Stimulated activated CD4-positive, alpha-beta T cell treated with anti-CD3 and anti-CD28 coated beads, Interleukin-1b, Interleukin-23, amount 100 ng/mL, for 48 hours (primary cell): ENCODE measurements around the gene HS2ST1.
"Not testable (repeated sequence)": the region's sequence is repeated elsewhere in the genome, so short reads cannot be mapped to it uniquely, and the experiment has no call there.

ENCODE experiments used
- DNase-seq: peaks from one replicate; pipeline ENCODE4 v3.0.0-alpha.2; 2020

The HS2ST1 gene

DNA sequence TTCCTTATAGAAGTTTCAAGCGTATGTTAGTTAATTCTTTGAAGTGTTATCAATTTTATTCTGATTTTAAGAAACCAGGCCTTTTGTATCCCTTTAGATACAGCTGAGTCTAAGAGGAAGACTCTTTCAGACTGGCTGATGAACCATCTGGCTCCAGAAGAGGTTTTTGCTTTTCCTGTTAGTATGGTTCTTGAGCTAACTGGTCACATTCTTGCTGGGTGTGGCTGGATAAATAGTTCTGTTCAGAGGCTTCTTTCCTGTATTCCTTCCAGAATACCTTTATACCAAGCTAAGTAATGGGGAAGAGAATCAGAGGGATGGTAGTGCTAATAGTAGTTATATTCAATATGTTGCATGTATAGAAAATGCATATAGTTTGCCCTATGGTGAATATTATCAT, 12.4 kb downstream of the HS2ST1 start:
- DNase-seq, result no peak

DNA sequence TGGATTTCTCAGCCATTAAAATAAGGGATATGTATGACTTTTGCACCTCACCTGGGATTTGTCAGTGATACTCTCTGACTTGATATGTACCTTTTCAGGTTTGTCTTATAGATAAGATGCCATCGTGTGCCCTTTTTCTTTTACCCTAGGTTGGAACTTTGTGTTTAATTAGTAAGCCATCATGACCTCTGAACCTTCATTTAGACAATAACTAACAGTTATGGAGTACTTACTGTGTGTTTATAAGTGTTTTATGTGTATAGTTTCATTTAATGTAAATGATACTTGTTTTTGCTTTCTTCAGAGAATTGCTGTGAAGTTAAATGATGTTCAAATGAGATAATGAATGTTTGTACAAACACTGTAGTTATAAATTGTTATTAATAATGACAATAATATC, 14.4 kb downstream of the HS2ST1 start:
- no peak for DNase-seq

DNA sequence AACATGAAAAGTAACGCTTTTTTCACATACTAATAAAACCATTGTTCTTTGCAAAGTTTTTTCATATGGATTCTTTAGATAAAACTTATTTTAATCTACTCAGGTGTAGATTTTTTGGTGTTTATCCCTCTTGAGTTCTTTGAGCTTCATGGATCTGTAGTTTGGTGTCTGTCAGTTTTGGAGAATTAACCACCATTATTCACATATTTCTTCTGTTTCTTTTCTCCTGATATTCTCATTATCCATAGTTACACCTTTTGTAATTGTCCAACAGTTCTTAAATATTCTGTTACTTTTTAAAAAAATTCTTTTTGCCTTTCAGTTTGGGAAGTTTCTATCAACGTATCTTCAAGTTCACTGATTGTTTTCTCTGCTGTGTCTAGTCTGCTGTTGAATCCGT, 18.6 kb downstream of the HS2ST1 start:
- no peak for DNase-seq

DNA sequence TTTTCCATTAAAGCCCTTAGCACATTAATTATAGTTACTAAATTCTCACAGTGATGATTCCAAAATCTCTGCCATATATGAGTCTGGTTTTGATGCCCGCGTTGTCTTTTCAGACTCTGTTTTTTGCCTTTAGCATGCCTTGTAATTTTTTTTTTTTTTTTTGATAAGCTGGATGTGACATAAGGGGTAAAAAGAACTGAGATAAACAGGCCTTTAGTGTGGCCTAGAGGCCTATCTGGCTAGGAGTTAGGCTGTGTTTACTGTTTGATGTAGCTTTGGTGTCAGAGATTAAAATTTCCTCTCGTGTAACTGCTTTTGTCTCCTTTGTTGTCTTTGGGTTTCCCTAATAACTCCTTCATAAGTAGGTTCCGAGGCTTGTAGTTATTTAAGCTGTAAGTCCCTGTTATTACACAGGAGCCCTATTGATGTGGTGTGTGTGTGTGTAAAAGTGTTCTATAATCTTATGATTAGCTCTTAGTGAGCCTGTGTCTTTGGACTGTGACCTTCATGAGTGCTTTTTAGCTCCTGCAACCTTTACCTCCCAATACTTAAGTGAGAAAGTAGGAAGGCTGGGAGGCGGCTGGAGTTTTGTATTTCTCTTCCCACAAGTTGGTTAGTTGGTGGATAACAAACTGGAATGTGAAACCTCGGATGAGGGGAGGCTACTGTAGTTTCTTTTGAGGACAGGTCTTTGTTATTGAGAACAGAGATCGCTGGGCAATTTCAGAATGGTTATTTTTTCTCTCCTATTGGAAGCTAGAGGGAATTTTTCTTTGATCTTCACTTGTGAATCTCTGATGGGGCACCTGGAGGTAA, 19.3 kb downstream of the HS2ST1 start:
- no peak for DNase-seq

DNA sequence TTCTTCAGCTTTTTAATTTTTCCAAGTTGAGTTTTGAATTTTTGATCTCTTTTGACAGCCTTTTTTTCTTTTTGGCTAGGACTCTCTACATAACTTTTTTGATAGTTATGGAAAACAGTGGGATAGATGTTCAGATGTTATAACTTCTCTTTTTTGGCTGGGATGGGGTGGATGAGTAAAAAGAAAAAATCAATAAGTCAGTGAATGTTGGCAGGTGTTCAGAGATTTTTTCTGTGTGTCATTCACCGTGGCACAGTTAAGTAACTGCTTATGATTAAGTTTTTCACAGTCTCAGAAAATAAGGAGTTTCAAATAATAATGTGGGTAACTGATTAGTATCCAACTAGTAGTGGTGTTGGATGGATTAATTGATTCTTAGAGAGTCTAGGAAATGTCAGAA, 24.0 kb downstream of the HS2ST1 start:
- no peak for DNase-seq

DNA sequence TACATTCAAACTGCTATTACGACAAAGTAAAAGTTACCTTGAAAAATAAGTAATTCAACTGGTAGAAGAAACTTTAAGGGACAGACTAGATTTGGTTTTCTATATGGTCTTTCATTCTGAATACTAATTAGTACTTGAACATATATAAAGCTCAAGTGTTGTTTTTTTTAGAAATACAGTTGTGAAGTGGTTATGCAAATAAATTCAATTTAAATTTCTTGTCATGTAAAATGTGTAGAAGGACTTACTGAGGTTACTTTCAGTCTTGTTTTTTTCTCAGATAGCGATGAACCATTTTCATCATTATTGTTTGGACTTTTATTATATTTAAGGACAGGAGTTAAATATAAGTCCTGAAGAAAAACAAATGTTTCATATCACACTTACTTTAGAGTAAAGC, 24.4 kb downstream of the HS2ST1 start:
- no peak for DNase-seq

DNA sequence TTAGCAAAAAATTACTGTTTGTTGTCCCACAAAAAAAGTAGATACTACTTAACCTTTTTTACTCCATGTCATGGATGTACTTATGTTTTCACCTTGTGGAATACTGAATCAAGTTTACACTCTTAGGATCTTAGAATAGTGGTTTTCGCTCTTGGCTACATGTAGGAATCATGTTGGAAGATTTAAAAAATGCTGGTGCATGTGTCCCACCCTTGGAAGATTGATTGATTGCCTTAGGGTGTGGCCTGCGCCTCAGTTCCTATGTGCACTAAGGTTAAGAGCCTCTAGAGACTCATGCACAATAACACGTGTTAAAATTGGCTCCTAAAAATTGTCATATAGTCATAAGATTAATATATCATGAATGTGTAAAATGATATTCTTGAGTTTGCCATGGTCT, 25.0 kb downstream of the HS2ST1 start:
- no peak for DNase-seq

DNA sequence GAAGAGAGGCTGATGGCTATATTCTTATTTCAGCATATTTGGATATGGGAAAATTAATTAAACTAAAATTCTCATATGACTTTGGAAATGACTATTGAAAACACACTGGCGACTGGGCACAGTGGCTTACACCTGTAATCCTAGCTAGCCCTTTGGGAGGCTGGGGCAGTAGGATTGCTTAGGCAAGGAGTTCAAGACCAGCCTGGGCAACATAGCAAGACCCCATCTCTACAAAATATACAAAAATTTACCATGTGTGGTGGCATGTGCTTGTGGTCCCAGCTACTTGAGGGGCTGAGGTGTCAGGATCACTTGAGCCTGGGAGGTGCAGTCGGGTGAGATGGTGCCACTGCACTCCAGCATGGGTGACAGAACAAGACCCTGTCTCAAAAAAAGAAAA, 26.2 kb downstream of the HS2ST1 start:
- no peak for DNase-seq

DNA sequence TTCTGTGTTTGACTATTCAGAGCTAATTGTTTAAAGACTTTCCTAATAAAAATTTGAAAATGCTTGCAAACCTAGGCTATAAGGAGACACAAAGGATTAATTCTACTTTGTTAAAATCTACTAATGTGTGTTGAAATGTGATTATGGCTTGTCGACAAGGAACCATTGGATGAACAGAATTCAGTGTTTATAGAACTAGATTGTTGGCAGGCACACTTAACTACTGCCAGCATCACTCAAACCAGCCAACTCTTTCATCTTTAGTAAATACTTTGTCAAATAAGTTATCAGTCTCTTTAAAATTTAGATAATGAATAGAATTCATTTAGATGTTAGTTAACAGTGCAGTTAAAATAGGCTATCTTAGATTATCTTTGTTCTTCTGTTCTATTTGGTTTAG, 27.6 kb downstream of the HS2ST1 start:
- no peak for DNase-seq

DNA sequence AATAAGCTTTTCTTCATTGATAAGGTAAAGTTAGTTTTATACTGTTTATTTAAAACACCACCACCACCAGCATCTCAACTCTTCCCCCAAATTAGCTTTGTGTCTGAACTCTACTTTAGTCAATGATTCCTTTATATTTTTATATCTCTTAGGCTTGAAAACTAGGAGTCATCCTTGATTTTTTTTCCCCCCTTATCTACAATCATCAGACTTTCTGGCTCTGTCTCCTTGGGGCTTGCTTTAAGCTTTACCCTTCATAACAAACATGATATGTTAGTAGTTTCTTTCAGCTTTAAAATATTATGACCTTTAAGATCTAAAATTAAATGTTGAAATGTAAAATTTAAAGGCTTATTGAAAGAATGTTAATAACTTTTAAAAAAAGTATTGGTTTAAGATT, 28.3 kb downstream of the HS2ST1 start:
- no peak for DNase-seq

DNA sequence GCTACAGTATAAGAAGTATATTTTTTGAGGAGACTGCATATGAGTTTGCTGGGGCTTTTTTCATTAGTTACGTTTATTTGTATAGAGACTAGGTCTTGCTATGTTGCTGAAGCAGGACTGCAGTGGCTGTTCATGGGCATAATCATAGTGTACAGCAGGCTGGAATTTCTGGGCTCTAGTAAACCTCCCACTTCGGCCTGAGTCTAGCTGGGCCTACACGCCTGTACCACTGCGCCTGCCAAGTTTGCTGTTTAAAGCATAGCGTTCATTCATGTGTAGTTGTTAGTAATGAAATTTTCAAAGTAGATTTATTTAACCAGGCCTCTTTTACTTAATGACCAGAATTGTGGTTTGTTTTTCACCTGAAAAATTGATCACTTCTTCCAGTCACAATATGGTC, 33.8 kb downstream of the HS2ST1 start:
- DNase-seq, result no peak

DNA sequence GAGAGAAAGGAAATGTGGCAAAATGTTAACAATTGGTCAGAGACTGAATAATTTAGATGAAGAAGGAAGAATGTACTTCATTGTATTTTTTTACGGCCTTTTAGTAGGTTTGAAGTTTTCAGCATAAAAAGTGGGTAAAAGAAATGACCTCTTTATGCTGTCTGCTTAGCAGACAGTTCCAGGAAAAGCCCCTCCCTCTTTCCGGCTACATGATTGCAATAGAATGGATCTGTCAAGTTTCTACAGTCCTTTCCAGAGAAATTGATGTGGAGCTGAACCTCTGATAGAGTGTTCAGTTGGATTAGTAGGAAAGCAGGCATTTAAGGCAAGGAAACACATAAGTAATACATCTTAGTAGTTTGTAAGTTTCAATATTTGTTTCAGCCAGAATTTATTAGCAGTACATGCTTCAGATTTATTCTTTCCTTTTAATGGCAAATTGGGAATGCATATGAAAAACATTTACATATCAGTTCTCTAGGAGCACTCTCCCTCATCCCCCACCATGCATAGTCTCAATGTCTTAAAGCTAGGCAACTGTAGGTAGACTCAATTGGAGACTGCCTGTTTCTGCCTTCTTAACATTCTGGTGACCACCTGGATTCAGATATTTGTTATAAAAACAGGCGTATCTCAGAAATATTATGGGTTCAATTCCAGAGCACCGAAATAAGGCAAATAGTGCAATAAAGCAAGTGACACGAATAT, 36.4 kb downstream of the HS2ST1 start:
- DNase-seq, result no peak

DNA sequence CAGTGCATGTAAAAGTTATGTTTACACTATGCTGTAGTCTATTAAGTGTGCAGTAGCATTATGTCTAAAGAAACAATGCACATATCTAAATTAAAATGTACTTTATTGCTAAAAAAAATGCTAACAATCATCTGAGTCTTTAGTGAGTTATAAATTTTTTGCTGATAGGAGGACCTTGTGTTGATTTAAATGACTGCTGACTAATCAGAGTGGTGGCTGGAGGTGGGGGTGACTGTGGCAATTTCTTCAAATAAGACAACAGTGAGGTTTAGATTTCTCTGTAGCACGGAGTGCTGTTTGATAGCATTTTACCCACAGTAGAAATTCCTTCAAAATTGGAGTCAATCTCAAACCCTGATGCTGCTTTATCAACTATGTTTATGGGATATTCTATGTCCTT, 37.0 kb downstream of the HS2ST1 start:
- no peak for DNase-seq

DNA sequence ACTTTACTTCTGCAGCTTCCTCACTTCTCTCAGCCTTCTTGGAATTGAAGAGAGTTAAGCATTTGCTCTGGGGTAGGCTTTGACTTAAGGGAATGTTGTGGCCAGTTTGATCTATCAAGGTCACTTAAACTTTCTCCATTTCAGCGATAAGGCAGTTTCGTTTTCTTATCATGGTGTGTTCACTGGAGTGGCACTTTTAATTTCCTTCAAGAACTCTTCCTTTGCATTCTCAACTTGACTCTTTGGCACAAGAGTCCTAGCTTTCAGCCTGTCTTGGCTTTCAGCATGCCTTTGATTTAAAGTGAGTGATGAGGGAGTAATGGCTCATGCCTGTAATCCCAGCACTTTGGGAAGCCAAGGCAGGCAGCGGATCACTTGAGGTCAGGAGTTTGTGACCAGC, 38.7 kb downstream of the HS2ST1 start:
- DNase-seq, result no peak

DNA sequence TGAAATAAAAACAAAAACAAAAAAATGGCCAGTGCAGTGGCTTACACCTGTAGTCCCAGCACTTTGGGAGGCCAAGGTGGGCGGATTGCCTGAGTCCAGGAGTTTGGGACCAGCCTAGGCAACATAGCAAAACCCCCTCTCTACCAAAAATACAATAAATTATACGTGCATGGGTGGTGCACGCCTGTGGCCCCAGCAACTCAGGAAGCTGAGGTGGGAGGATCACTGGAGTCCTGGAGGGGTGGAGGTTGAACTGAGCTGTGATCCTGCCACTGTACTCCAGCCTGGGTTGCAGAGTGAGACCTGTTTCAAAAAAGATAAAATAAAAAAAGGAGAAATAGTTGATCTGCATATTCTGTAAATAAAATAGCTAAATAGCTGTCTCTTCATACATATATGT, 41.2 kb downstream of the HS2ST1 start:
- no peak for DNase-seq

DNA sequence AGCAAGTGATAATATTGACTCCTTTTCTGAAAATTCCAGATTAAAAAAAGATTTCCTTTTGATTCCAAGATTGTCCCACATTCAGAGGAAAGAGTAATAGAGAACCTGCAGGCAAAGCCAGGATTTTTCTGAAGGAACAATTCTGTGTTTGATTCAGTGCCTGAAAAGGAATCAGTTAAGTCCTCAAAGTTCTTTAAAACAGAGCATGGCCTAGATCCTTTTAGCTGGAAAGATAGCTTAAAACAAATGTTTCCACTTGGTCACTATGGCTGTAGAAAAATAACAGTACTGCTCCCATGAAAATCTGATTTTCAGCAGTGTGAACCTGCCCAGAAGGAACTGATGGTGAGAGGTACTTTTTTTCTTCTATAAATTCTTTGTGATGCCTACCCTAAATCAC, 41.8 kb downstream of the HS2ST1 start:
- DNase-seq, result no peak

DNA sequence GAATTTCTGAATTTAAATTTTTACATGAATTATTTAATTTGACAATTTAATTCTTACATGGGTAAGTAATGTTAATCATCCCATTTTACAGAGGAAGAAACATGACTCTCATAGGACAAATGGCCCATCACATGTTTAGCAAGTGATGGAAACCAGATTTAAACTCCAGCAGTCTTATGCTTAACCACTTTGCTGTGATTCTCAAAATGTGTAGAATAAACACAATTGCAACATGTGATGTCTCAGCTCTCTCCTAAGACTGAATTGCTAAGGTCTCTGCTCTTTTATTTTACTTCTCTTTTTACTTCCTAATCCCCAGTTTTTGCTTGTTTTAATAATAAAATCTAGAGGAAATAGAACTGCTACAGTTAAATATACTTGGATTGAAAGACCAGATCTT, 42.8 kb downstream of the HS2ST1 start:
- no peak for DNase-seq

DNA sequence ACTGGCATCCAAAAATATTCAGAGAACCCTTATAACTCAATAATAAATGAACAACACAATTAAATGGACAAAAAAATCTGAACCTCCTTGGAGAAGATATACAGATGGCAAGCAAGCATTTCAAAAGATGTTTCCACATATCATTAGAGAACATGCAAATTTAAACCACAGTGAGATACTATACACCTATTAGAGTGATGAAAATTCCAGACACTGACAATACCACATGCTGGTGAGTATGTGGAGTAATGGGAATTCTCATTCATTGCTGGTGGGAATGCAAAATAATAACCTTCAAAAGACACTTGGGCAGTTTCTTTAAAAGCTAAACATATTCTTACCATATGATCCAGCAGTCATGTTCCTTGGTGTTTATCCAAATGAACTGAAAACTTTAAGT, 46.1 kb downstream of the HS2ST1 start:
- no peak for DNase-seq

DNA sequence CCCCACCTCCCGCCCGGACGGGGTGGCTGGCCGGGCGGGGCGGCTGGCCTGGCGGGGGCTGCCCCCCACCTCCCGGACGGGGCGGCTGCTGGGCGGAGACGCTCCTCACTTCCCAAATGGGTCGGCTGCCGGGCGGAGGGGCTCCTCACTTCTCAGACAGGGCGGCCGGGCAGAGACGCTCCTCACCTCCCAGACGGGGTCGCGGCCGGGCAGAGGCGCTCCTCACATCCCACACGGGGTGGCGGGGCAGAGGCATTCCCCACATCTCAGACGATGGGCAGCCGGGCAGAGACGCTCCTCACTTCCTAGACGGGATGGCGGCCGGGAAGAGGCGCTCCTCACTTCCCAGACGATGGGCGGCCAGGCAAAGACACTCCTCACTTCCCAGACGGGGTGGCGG, 49.4 kb downstream of the HS2ST1 start:
- DNase-seq, result not testable (repeated sequence)

DNA sequence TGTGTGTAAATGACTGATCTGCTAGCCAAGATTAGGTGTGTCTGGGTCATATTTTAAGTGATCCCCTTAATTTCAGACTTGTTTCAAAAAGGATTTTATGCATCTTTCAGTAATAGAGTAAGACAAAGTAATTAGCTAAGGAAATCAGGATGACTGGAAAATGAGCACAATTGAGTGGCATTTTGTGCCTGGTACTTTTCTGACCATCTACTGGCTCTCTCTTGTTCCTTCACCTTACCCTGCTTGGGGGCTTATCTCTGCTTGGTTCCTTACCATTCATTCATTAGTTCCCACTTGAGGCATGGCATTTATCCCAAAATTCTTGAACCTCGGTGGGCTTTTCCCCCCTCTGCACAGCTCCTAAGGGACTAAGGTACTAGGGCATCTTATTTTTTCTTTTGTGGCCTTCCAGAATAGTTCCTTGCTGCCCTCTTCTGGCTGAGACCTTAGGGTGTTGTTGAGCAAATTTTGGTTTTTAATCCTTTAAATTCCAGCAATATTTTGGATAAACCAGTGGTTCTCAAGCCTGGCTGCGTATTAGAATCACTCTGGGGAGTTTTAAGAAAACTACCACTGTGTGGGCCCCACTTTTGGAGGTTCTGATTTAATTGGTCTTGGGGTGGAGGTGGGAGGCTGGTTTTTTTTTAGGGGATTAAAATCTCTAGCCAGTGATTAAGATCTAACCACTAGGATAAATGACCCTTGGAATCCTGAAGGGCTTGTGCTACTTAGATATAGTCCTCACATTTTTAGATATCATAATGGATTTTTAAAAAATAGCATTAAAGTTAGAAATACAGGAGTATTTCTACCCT, 50.8 kb downstream of the HS2ST1 start:
- no peak for DNase-seq

DNA sequence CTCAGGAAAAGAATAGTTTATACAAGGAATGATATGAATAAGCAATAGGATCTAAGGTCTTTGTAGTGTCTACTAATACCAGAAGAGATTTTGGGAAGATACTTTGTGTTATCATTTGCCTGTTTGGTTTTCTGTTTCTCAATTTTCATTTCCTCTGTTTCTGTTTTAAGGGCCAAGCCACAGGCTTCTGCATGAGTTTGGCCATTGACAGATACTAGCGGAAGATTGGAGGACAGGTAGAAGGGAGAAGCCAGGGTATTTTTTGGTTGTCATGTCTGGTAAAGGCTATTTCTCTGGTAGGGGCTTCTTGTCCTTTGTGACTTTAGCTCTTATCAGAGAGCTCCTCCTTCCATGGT, 51.4 kb downstream of the HS2ST1 start:
- DNase-seq, result no peak

DNA sequence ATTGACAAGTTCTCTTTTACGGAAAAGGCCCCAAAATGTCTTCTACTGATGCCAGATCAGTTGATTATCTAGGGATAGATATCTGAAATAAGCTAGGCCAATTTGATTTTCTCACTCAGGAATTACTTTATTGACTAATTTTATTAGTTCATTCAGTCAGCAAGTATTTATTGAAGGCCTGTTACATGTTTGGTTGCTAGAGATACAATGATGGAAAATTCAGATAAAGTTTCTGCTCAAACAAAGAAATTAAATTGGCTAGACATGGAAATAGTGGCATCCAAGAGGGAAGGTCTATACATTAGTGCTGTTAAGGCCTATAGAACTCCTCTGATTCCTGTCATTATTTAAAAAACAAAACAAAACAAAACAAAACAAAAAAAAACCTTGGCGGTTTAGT, 56.5 kb downstream of the HS2ST1 start:
- no peak for DNase-seq

DNA sequence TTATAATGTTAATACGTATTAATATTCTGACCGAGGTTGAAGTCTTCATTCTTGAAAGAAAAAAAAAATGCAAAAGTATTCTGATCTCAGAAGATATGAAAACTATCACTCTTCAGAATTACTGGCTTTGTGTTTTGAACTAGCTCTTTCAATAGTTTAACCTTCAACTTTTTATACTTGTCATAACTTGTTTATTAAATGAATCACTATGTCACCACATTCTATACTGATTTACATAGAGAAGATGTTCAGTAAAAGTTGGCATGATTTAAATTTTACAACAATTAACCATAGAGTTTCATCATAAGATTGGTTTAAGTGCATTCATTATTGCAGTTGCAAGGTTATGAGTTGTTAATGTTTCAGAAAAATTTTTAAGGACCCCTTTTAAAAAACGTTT, 57.3 kb downstream of the HS2ST1 start:
- no peak for DNase-seq

DNA sequence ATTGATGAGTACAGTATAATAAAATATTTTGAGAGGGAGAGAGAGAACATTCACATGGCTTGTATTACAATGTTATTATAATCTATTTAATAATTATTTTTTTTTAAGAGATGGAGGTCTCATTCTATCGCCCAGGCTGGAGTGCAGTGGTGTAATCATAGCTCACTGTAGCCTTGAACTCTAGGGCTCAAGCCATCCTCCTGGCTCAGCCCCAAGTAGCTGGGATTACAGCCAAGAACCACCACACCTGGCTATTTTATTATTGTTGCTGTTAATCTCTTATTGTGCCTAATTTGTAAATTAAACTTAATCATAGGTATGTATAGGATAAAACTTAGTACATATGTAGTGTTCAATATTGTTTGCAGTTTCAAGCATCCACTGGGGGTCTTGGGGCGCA, 57.8 kb downstream of the HS2ST1 start:
- DNase-seq, result no peak
